Endothelial cell of umbilical vein (primary cell): Measurements from ENCODE around the gene KLHDC4. TPM values are rescaled to one million over a fixed set of nuclear protein-coding genes. Genes with fewer than 3 reads are reported as not detected.
"Not testable (repeated sequence)": the region's sequence is repeated elsewhere in the genome, so short reads cannot be mapped to it uniquely, and the experiment has no call there.

ENCODE experiments used
- BruUV-seq: library from RNA; stranded (reverse); fragments of 400-500 nt; replicated peaks from 2 replicates; lab custom pipeline; 2021; lab: Mats Ljungman, UMichigan
- CTCF ChIA-PET: fragments of 300-600, 350-600 bp; sonication (Branson Sonifier 250); formaldehyde crosslinking; loops from one replicate; lab custom pipeline; 2021; ENCODE audit warnings: antibody characterized with exemption, inconsistent platforms; lab: Charles Lee
- POLR2A ChIA-PET: fragments of 300-600, 350-600 bp; sonication (Branson Sonifier 250); formaldehyde crosslinking; loops from one replicate; lab custom pipeline; 2021; ENCODE audit warnings: antibody characterized with exemption, inconsistent platforms; lab: Charles Lee
- DNase-seq: peaks from one replicate; pipeline ENCODE4 v3.0.0-alpha.2; 2011; ENCODE audit warnings: low read depth, low spot score
- FAIRE-seq: peaks from 2 replicates; lab custom pipeline; 2011; peaks lifted over from hg19 to GRCh38; lab: Jason Lieb, UNC
- H2AFZ ChIP-seq: 2 replicates; pipeline ENCODE4 v1.6.0; 2012; ENCODE audit warnings: low read depth, low read length, control low read depth, inconsistent platforms
- H3K27ac ChIP-seq: 2 replicates; pipeline ENCODE4 v1.5.1; 2011; ENCODE audit warnings: low read depth, mild to moderate bottlenecking, control low read depth, low read length, moderate library complexity; ENCODE audit not compliant: insufficient read depth
- H3K27me3 ChIP-seq, 2 experiments: 2 replicates each; pipeline versions ENCODE4 v1.6.0 to v1.6.1; 2011; ENCODE audit warnings: low read length in 2 of 2, mixed read lengths in 1 of 2; ENCODE audit not compliant: control insufficient read depth in 2 of 2, insufficient read depth in 2 of 2
- H3K36me3 ChIP-seq, 2 experiments: 2 replicates in 1 of 2; 3 replicates in 1 of 2; pipeline ENCODE4 v1.5.1; 2011; ENCODE audit warnings: low read length in 2 of 2, mild to moderate bottlenecking in 1 of 2, moderate library complexity in 1 of 2; ENCODE audit not compliant: control insufficient read depth in 2 of 2, insufficient read depth in 2 of 2; ENCODE audit errors: extremely low read depth in 1 of 2
- H3K4me1 ChIP-seq: 3 replicates; pipeline ENCODE4 v1.5.1; 2011; ENCODE audit warnings: mild to moderate bottlenecking, low read length; ENCODE audit not compliant: control insufficient read depth, insufficient read depth; ENCODE audit errors: extremely low read depth
- H3K4me2 ChIP-seq: 2 replicates; pipeline ENCODE4 v1.6.1; 2011; ENCODE audit warnings: low read length, control low read depth, mixed read lengths; ENCODE audit not compliant: insufficient read depth
- H3K4me3 ChIP-seq, 3 experiments: fragments of 200-600 bp in 1 of 3; sonication (generic), shearing (Covaris generic) in 1 of 3; replicated peaks in 1 of 3; 2 replicates each; pipeline ENCODE4 v1.5.1; 2011 to 2016; ENCODE audit warnings: control low read depth in 3 of 3, low read length in 3 of 3, mild to moderate bottlenecking in 2 of 3, inconsistent platforms in 1 of 3, low read depth in 1 of 3, moderate library complexity in 1 of 3; ENCODE audit not compliant: insufficient read depth in 1 of 3
- H3K79me2 ChIP-seq: 2 replicates; pipeline ENCODE4 v1.6.0; 2012; ENCODE audit warnings: low read length, inconsistent platforms; ENCODE audit not compliant: control insufficient read depth, insufficient read depth
- H3K9ac ChIP-seq: replicated peaks from 2 replicates; pipeline ENCODE3; 2011; ENCODE audit warnings: low read length, control low read depth; ENCODE audit not compliant: insufficient read depth; ENCODE audit errors: extremely low read depth
- H3K9me1 ChIP-seq: replicated peaks from 3 replicates; pipeline ENCODE4 v1.6.0; 2011; ENCODE audit warnings: mild to moderate bottlenecking, low read length; ENCODE audit not compliant: control insufficient read depth, insufficient read depth; ENCODE audit errors: extremely low read depth
- H3K9me3 ChIP-seq: replicated peaks from 2 replicates; pipeline ENCODE4 v1.5.1; 2012; ENCODE audit warnings: low read length, inconsistent platforms; ENCODE audit not compliant: control insufficient read depth, insufficient read depth
- H4K20me1 ChIP-seq: replicated peaks from 2 replicates; pipeline ENCODE3; 2011; ENCODE audit warnings: mild to moderate bottlenecking, low read length; ENCODE audit not compliant: control insufficient read depth, insufficient read depth; ENCODE audit errors: extremely low read depth
- CTCF ChIP-seq, 2 donors: IDR thresholded peaks; 1 replicate in 1 of 2; 2 replicates in 1 of 2; pipeline ENCODE4 v1.5.1; 2011; ENCODE audit warnings: low read length in 2 of 2, mild to moderate bottlenecking in 2 of 2, moderate library complexity in 2 of 2, control low read depth in 1 of 2, inconsistent platforms in 1 of 2, low read depth in 1 of 2; ENCODE audit not compliant: insufficient read depth in 1 of 2; ENCODE audit errors: extremely low read depth in 1 of 2
- EZH2 ChIP-seq: IDR thresholded peaks from 2 replicates; pipeline ENCODE4 v1.6.1; 2012; ENCODE audit warnings: borderline replicate concordance, low read depth, mild to moderate bottlenecking, moderate library complexity, low read length, inconsistent platforms; ENCODE audit not compliant: severe bottlenecking
- FOS ChIP-seq: IDR thresholded peaks from 2 replicates; pipeline ENCODE4 v1.6.1; 2011; ENCODE audit warnings: mild to moderate bottlenecking, low read length, moderate library complexity, borderline replicate concordance; ENCODE audit not compliant: insufficient read depth
- GATA2 ChIP-seq: IDR thresholded peaks from 2 replicates; pipeline ENCODE4 v1.7.0; 2011; ENCODE audit warnings: low read depth, mild to moderate bottlenecking, moderate library complexity, mixed read lengths, low read length; ENCODE audit not compliant: insufficient read length, insufficient read depth
- JUN ChIP-seq: IDR thresholded peaks from 2 replicates; pipeline ENCODE4 v1.6.1; 2011; ENCODE audit warnings: borderline replicate concordance, low read depth; ENCODE audit not compliant: insufficient read length, insufficient read depth
- MAX ChIP-seq: IDR thresholded peaks from 2 replicates; pipeline ENCODE4 v1.6.1; 2011; ENCODE audit not compliant: insufficient read depth, insufficient read length
- MYC ChIP-seq: IDR thresholded peaks from one replicate; pipeline ENCODE4 v1.6.1; 2011; ENCODE audit warnings: mild to moderate bottlenecking, low read depth, low read length
- POLR2A ChIP-seq: IDR thresholded peaks from 2 replicates; pipeline ENCODE4 v1.6.1; 2012; ENCODE audit warnings: low read depth, mild to moderate bottlenecking, control low read depth, low read length
- POLR2AphosphoS5 ChIP-seq: IDR thresholded peaks from 2 replicates; pipeline ENCODE4 v1.6.1; 2012; ENCODE audit warnings: low read depth, mild to moderate bottlenecking, control low read depth, low read length, moderate library complexity; ENCODE audit not compliant: insufficient read depth
- dilution Hi-C: fragments of 300-500 bp; cut with MboI; formaldehyde crosslinking; loops from one replicate; pipeline ENCODE4 v1.15.0; 2019; ENCODE audit warnings: low sequenced_read_pairs; ENCODE audit not compliant: extremely low pct_ligation_motif_present
- intact Hi-C: fragments of 100-400 bp; cut with micrococcal nuclease; formaldehyde crosslinking; loops from one replicate; pipeline ENCODE4 v1.10.0; 2022
- polyA plus RNA-seq, 4 experiments: library from polyadenylated mRNA; depleted of rRNA in 3 of 4; stranded (reverse) in 3 of 4; unstranded in 1 of 4; fragments of >200 nt; gene quantifications; 2 replicates each; pipeline versions ENCODE4 v1.2.1 to v1.2.3, GENCODE V29; 2011 to 2012; ENCODE audit warnings: missing spikeins in 1 of 4
- total RNA-seq: library from RNA; stranded (reverse); gene quantifications from 2 replicates; pipeline ENCODE4 v1.2.3, GENCODE V29; 2021

The KLHDC4 gene
- total and polyA plus RNA-seq, 2 donors (not counting 3 experiments of a cell fraction or from before 2014, with no cell fraction given), result 24.7 to 46.2 TPM

- no peak overlapping the region for H3K9ac ChIP-seq
- dilution Hi-C loops (no loop called here), intact Hi-C loops (no loop called here)
- no TSS peak for BruUV-seq
- TF ChIP-seq JUN, result no peak
- no peak for TF ChIP-seq CTCF (IDR thresholded peaks at IDR 0.05; ENCODE audit: extremely low read depth in 1 of 2, insufficient read depth in 1 of 2, low read depth in 1 of 2, low read length in 2 of 2)
- TF ChIP-seq EZH2, result no peak
- TF ChIP-seq MAX, result no peak
- no peak for TF ChIP-seq POLR2A
- no peak for TF ChIP-seq GATA2
- TF ChIP-seq MYC, result no peak
- no peak for TF ChIP-seq FOS
- TF ChIP-seq POLR2AphosphoS5, result no peak
- H3K4me3 ChIP-seq, result no peak overlapping the region
- POLR2A ChIA-PET, result no interaction called here
- H3K79me2 ChIP-seq, result no peaks in the 10 kb centered on the region
- H3K27ac ChIP-seq, result no peak overlapping the region
- H3K27me3 ChIP-seq, result no peaks in the 10 kb centered on the region
- CTCF ChIA-PET, result interaction anchor here (1.8 kb wide), 1 partner anchor 15 kb away, joined by 4 read pairs; no protein-coding TSS in a partner anchor
- H3K9me1 ChIP-seq, result no peaks in the 10 kb centered on the region
- H4K20me1 ChIP-seq, result no peaks in the 10 kb centered on the region
- no peaks in the 10 kb centered on the region for H3K9me3 ChIP-seq
- FAIRE-seq, result no peak
- no peak for DNase-seq
- peaks cover 6 to 10% of the 10 kb centered on the region in 2 experiments for H3K36me3 ChIP-seq
- no peak overlapping the region for H3K4me2 ChIP-seq
- peaks cover 6% of the 10 kb centered on the region for H3K4me1 ChIP-seq
- no peak overlapping the region for H2AFZ ChIP-seq
These were observed 45.3 kb downstream of the KLHDC4 start for GRCh38 chr16:87720446-87720845.

DNA sequence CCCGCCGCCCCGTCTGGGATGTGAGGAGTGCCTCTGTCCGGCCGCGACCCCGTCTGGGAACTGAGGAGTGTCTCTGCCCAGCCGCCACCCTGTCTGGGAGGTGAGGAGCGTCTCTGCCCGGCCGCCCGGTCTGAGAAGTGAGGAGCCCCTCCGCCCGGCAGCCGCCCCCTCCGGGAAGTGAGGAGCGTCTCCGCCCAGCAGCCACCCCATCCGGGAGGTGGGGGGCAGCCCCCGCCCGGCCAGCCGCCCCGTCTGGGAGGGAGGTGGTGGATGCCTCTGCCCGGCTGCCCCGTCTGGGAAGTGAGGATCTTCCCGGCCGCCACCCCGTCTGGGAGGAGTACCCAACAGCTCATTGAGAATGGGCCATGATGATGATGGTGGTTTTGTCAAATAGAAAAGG, 47.0 kb downstream of the KLHDC4 start:
- peaks cover 6 to 16% of the 10 kb centered on the region in 2 experiments for H3K36me3 ChIP-seq
- H3K4me2 ChIP-seq, BruUV-seq, H3K27me3 ChIP-seq, intact Hi-C loops, H3K9me3 ChIP-seq, FAIRE-seq, DNase-seq, dilution Hi-C loops, CTCF ChIA-PET, H3K4me3 ChIP-seq, H4K20me1 ChIP-seq, H3K79me2 ChIP-seq, H2AFZ ChIP-seq, H3K27ac ChIP-seq, H3K4me1 ChIP-seq, POLR2A ChIA-PET, H3K9me1 ChIP-seq, H3K9ac ChIP-seq: not testable (repeated sequence)
